Omental fat pad (tissue), 4 donors: Measurements from ENCODE around the gene TMEM33. TPM values are rescaled to one million over a fixed set of nuclear protein-coding genes. Genes with fewer than 3 reads are reported as not detected.

Source experiments
- ATAC-seq: fragments of 150-250 bp; one replicate; pipeline ENCODE4 v1.9.1; 2016; ENCODE audit warnings: mild to moderate bottlenecking, moderate library complexity; ENCODE audit not compliant: low FRiP score
- DNase-seq: peaks from one replicate; pipeline ENCODE4 v3.0.0-alpha.2; 2019; ENCODE audit warnings: low spot score
- CTCF ChIP-seq, 3 donors: fragments of 450-650 bp; IDR thresholded peaks; one replicate each; pipeline ENCODE4 v1.5.1; 2016 to 2017; ENCODE audit warnings: antibody characterized with exemption in 3 of 3, mild to moderate bottlenecking in 3 of 3, moderate library complexity in 2 of 3
- total RNA-seq, 4 donors: library from RNA; depleted of rRNA; stranded (reverse); fragments of >200 nt; gene quantifications; one replicate each; pipeline ENCODE4 v1.1.0, GENCODE V29; 2016

Gene TMEM33
- total RNA-seq, 4 donors from 2014 or later: 24.6 to 46.4 (median 35.2) TPM

GRCh38 chr4:41964401-41964800 is 29.2 kb downstream of the TMEM33 start:
- TF ChIP-seq CTCF (IDR thresholded peaks at IDR 0.05): no peak
- ATAC-seq (no peak), DNase-seq (no peak)

- ATAC-seq (no peak), DNase-seq (no peak)
- no peak for TF ChIP-seq CTCF (IDR thresholded peaks at IDR 0.05)
These were observed 32.2 kb downstream of the TMEM33 start for GRCh38 chr4:41967392-41967791.

GRCh38 chr4:41969671-41970070 is 34.4 kb downstream of the TMEM33 start:
- TF ChIP-seq CTCF (IDR thresholded peaks at IDR 0.05): no peak
- DNase-seq: no peak
- ATAC-seq: no peak

GRCh38 chr4:41975341-41975740 is 40.1 kb downstream of the TMEM33 start:
- TF ChIP-seq CTCF (IDR thresholded peaks at IDR 0.05): no peak
- DNase-seq (no peak), ATAC-seq (no peak)

- ATAC-seq (no peak), DNase-seq (no peak)
- TF ChIP-seq CTCF (IDR thresholded peaks at IDR 0.05): no peak
These were observed 41.7 kb downstream of the TMEM33 start for GRCh38 chr4:41976775-41977516.

- ATAC-seq: no peak
These were observed 42.5 kb downstream of the TMEM33 start for GRCh38 chr4:41977709-41978108.

More at GRCh38 chr4:41977709-41978108, 42.5 kb downstream of the TMEM33 start:
- DNase-seq: no peak
- no peak for TF ChIP-seq CTCF (IDR thresholded peaks at IDR 0.05)
